ENCODE results near the gene UTS2. TPM values are rescaled to one million over a fixed set of nuclear protein-coding genes. Genes with fewer than 3 reads are reported as not detected.

The UTS2 gene
- total and polyA plus RNA-seq, 4 donors, result 3.6 to 33.9 (median 16.1) TPM

- Histone ChIP-seq H3K4me3 (ENCODE audit: low read depth, low read length) (no peak overlapping the region), H3K9me3 (ENCODE audit: control insufficient read depth, insufficient read depth, low read length) (no peaks in the 10 kb centered on the region), H3K27me3 (ENCODE audit: control insufficient read depth, insufficient read depth, low read length) (no peaks in the 10 kb centered on the region), H3K27ac (ENCODE audit: low read depth, low read length) (no peak overlapping the region), H3K4me1 (ENCODE audit: control insufficient read depth, insufficient read depth, low read length) (no peaks in the 10 kb centered on the region), H3K36me3 (ENCODE audit: control insufficient read depth, insufficient read depth, low read length) (no peaks in the 10 kb centered on the region)
- 100% methylated on average over 1 of the region's 4 CpGs for WGBS (ENCODE audit: insufficient coverage)
- no peak for DNase-seq (ENCODE audit: low read depth in 4 of 6, low spot score in 6 of 6)
These were observed 5.3 kb downstream of the UTS2 start for GRCh38 chr1:7847599-7847998.

DNA sequence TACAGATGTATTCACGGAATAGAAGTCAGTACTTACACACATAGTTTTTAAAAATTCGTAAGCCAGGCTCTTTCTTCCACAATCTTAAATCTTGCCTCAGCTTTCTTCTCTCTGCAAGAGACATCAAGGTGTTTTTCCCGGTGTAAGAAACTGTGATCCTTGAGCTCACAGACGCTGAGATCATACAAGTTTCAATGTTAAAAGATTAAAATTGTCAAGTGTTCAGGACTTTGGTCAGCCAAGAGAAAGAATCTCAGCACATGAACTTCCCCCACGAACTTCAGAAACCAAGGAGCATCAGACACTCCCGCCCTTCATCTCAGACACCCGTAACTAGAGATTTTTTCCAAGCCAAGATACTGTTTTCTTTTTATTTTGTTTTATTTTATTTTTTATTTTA lies 6.2 kb downstream of the UTS2 start:
- Histone ChIP-seq H3K27ac (ENCODE audit: low read depth, low read length) (no peak overlapping the region), H3K4me3 (ENCODE audit: low read depth, low read length) (no peak overlapping the region), H3K9me3 (ENCODE audit: control insufficient read depth, insufficient read depth, low read length) (no peaks in the 10 kb centered on the region), H3K4me1 (ENCODE audit: control insufficient read depth, insufficient read depth, low read length) (no peaks in the 10 kb centered on the region), H3K27me3 (ENCODE audit: control insufficient read depth, insufficient read depth, low read length) (no peaks in the 10 kb centered on the region), H3K36me3 (ENCODE audit: control insufficient read depth, insufficient read depth, low read length) (no peaks in the 10 kb centered on the region)
- 100% methylated on average over 2 of the region's 7 CpGs for WGBS (ENCODE audit: insufficient coverage)
- no peak for DNase-seq (ENCODE audit: low read depth in 4 of 6, low spot score in 6 of 6)

DNA sequence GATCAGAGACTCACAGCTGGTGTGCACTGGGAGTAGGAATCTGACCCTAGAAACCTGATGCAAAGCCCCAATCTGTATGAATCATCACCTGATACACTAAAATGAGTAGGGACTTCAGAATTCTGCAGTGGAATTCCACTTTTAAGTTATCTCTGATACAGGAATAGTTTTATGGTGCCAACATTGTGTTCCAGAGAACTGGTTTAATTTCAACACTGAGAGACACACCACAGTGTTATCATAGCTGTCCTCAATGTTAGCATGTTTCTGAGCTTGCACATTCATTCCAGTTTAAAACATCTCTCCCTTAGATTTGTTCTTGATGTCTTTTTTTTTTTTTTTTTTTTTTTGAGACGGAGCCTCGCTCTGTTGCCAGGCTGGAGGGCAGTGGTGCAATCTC lies 7.1 kb downstream of the UTS2 start:
- Histone ChIP-seq H3K27ac (ENCODE audit: low read depth, low read length) (no peak overlapping the region), H3K9me3 (ENCODE audit: control insufficient read depth, insufficient read depth, low read length) (no peaks in the 10 kb centered on the region), H3K36me3 (ENCODE audit: control insufficient read depth, insufficient read depth, low read length) (no peaks in the 10 kb centered on the region), H3K4me3 (ENCODE audit: low read depth, low read length) (no peak overlapping the region), H3K4me1 (ENCODE audit: control insufficient read depth, insufficient read depth, low read length) (no peaks in the 10 kb centered on the region), H3K27me3 (ENCODE audit: control insufficient read depth, insufficient read depth, low read length) (no peaks in the 10 kb centered on the region)
- DNase-seq (ENCODE audit: low read depth in 4 of 6, low spot score in 6 of 6), result no peak
- no CpG with 5 or more reads among the region's 2 CpGs for WGBS (ENCODE audit: insufficient coverage)

- peaks cover 10% of the 10 kb centered on the region for H3K9me3 ChIP-seq (ENCODE audit: control insufficient read depth, insufficient read depth, low read length)
- peaks cover 17% of the 10 kb centered on the region for H3K36me3 ChIP-seq (ENCODE audit: control insufficient read depth, insufficient read depth, low read length)
- WGBS (ENCODE audit: insufficient coverage), result 100% methylated on average over 2 of the region's 4 CpGs
These were observed 10.3 kb downstream of the UTS2 start for GRCh38 chr1:7842517-7842916.

DNA sequence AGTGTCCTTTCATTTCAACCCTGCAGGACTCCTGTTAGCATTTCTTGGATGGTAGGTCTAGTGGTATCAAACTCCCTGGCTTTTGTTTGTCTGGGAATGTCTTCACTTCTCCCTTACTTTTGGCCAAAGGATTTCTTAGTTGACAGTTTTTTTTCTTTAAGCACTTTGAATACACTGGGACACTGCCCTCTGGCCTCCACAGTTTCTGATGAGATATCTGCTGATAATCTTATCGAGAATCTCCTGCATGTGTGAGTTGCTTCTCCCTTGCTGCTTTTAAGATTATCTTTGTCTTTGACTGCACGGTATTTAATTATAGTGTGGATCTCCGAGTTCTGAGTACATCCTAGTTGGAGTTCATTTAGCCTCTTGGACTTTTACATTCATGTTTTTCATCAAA lies 13.3 kb downstream of the UTS2 start:
- peaks cover 10% of the 10 kb centered on the region for H3K9me3 ChIP-seq (ENCODE audit: control insufficient read depth, insufficient read depth, low read length)
- WGBS (ENCODE audit: insufficient coverage), result 100% methylated on average over 2 of the region's 3 CpGs
- no peak for DNase-seq (ENCODE audit: low read depth in 4 of 6, low spot score in 6 of 6)
- peaks cover 23% of the 10 kb centered on the region for H3K36me3 ChIP-seq (ENCODE audit: control insufficient read depth, insufficient read depth, low read length)
- H3K4me3 ChIP-seq (ENCODE audit: low read depth, low read length), result no peak overlapping the region
- H3K27me3 ChIP-seq (ENCODE audit: control insufficient read depth, insufficient read depth, low read length), result no peaks in the 10 kb centered on the region
- H3K4me1 ChIP-seq (ENCODE audit: control insufficient read depth, insufficient read depth, low read length), result no peaks in the 10 kb centered on the region
- no peak overlapping the region for H3K27ac ChIP-seq (ENCODE audit: low read depth, low read length)

More at GRCh38 chr1:7842517-7842916, 10.3 kb downstream of the UTS2 start:
- Histone ChIP-seq H3K27ac (ENCODE audit: low read depth, low read length) (no peak overlapping the region), H3K27me3 (ENCODE audit: control insufficient read depth, insufficient read depth, low read length) (no peaks in the 10 kb centered on the region), H3K4me3 (ENCODE audit: low read depth, low read length) (no peak overlapping the region), H3K4me1 (ENCODE audit: control insufficient read depth, insufficient read depth, low read length) (no peaks in the 10 kb centered on the region)
- DNase-seq (ENCODE audit: low read depth in 4 of 6, low spot score in 6 of 6), result no peak

DNA sequence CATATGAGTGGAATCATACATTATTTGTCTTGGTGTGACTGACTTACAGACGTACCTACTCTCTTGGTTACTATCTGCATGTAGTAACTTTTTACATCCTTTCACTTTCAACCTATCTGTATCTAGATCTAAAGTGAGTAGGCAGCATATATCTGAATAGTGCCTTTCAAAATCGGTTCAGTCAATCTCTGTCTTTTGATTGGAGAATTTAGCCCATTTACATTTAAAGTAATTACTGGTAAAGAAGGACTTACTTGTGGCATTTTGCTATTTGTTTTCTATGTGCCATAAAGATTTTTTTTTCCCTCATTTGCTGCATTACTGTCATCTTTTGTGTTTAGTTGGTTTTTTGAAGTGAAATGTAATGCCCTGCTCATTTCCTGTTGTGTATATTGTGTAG lies 14.2 kb downstream of the UTS2 start:
- H3K4me3 ChIP-seq (ENCODE audit: low read depth, low read length), result no peak overlapping the region
- WGBS (ENCODE audit: insufficient coverage), result no CpG with 5 or more reads among the region's 2 CpGs
- H3K36me3 ChIP-seq (ENCODE audit: control insufficient read depth, insufficient read depth, low read length), result peaks cover 25% of the 10 kb centered on the region
- H3K27ac ChIP-seq (ENCODE audit: low read depth, low read length), result no peak overlapping the region
- H3K4me1 ChIP-seq (ENCODE audit: control insufficient read depth, insufficient read depth, low read length), result no peaks in the 10 kb centered on the region
- H3K27me3 ChIP-seq (ENCODE audit: control insufficient read depth, insufficient read depth, low read length), result no peaks in the 10 kb centered on the region
- peaks cover 10% of the 10 kb centered on the region for H3K9me3 ChIP-seq (ENCODE audit: control insufficient read depth, insufficient read depth, low read length)
- DNase-seq (ENCODE audit: low read depth in 4 of 6, low spot score in 6 of 6), result no peak

- no peaks in the 10 kb centered on the region for H3K4me1 ChIP-seq (ENCODE audit: control insufficient read depth, insufficient read depth, low read length)
- H3K27me3 ChIP-seq (ENCODE audit: control insufficient read depth, insufficient read depth, low read length), result no peaks in the 10 kb centered on the region
These were observed 19.8 kb downstream of the UTS2 start for GRCh38 chr1:7833035-7833434.

DNA sequence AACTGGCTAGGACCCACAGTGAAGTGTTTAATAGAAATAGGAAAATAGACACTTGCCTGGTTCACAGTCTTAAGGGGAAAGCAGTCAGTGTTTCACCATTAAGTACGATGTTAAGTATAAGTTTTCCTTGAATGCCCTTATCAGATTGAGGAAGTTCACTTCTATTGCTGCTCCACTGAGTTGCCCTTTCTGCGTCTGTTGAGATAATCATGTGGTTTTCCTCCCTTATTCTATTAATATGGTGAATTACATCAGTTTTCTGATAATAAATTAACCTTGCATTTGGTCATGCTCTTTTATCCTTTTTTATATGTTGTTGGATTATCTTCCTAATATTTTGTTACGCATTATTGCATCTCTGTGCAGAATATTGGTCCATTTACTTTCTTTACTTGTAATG lies 21.4 kb downstream of the UTS2 start:
- WGBS (ENCODE audit: insufficient coverage), result no CpG with 5 or more reads among the region's 3 CpGs

More at GRCh38 chr1:7833035-7833434, 19.8 kb downstream of the UTS2 start:
- Histone ChIP-seq H3K4me3 (ENCODE audit: low read depth, low read length) (no peak overlapping the region), H3K9me3 (ENCODE audit: control insufficient read depth, insufficient read depth, low read length) (no peaks in the 10 kb centered on the region), H3K36me3 (ENCODE audit: control insufficient read depth, insufficient read depth, low read length) (peaks cover 15% of the 10 kb centered on the region), H3K27ac (ENCODE audit: low read depth, low read length) (no peak overlapping the region)
- DNase-seq (ENCODE audit: low read depth in 4 of 6, low spot score in 6 of 6), result no peak

DNA sequence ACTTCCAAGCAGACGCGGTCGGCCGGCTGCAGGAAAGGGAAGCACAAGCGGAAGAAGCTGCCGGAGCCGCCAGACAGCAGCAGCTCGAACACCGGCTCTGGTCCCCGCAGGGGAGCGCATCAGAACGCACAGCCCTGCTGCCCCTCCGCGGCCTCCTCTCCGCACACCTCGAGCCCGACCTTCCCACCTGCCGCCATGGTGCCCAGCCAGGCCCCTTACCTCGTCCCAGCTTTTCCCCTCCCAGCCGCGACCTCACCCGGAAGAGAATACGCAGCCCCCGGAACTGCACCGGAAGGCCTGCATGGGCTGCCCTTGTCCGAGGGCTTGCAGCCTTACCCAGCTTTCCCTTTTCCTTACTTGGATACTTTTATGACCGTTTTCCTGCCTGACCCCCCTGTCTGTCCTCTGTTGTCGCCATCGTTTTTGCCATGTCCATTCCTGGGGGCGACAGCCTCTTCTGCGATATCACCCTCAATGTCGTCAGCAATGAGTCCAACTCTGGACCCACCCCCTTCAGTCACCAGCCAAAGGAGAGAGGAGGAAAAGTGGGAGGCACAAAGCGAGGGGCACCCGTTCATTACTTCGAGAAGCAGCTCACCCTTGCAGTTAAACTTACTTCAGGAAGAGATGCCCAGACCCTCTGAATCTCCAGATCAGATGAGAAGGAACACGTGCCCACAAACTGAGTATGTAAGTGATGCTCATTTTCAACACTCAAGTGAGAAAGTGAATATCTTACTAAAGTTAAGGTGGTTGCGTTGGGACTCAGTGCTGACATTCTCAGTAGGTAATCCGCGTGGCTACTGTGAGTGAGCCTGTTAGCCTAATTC lies 25.5 kb downstream of the UTS2 start:
- peak overlapping the region; percentile 27 for H3K4me3 ChIP-seq (ENCODE audit: low read depth, low read length)
- no peak overlapping the region for H3K27ac ChIP-seq (ENCODE audit: low read depth, low read length)
- 72% methylated on average over 31 of the region's 39 CpGs for WGBS (ENCODE audit: insufficient coverage)
- peaks cover 17% of the 10 kb centered on the region for H3K36me3 ChIP-seq (ENCODE audit: control insufficient read depth, insufficient read depth, low read length)
- DNase-seq (ENCODE audit: low read depth in 4 of 6, low spot score in 6 of 6), result peak in 1 of 6 donors; percentile 62
- H3K9me3 ChIP-seq (ENCODE audit: control insufficient read depth, insufficient read depth, low read length), result no peaks in the 10 kb centered on the region
- H3K4me1 ChIP-seq (ENCODE audit: control insufficient read depth, insufficient read depth, low read length), result no peaks in the 10 kb centered on the region
- no peaks in the 10 kb centered on the region for H3K27me3 ChIP-seq (ENCODE audit: control insufficient read depth, insufficient read depth, low read length)

More for the DNA sequence above, 21.4 kb downstream of the UTS2 start:
- H3K36me3 ChIP-seq (ENCODE audit: control insufficient read depth, insufficient read depth, low read length), result peaks cover 19% of the 10 kb centered on the region
- H3K4me1 ChIP-seq (ENCODE audit: control insufficient read depth, insufficient read depth, low read length), result no peaks in the 10 kb centered on the region
- H3K4me3 ChIP-seq (ENCODE audit: low read depth, low read length), result no peak overlapping the region
- no peaks in the 10 kb centered on the region for H3K9me3 ChIP-seq (ENCODE audit: control insufficient read depth, insufficient read depth, low read length)
- no peaks in the 10 kb centered on the region for H3K27me3 ChIP-seq (ENCODE audit: control insufficient read depth, insufficient read depth, low read length)
- DNase-seq (ENCODE audit: low read depth in 4 of 6, low spot score in 6 of 6), result no peak
- H3K27ac ChIP-seq (ENCODE audit: low read depth, low read length), result no peak overlapping the region

DNA sequence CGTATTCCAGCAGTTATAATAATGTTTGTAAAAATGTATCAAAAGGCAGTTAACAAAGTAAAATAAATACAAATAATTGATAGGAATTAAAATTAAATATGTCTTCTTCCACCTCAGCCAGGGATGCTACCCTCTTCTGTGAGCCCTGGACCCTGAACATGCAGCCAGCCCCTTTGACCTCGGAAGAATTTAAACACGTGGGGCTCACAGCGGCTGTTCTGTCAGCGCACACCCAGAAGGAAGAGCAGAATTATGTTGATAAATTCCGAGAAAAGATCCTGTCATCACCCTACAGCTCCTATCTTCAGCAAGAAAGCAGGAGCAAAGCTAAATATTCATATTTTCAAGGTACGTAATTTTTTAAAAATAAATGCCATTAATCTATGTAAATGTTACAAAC lies 26.5 kb downstream of the UTS2 start:
- WGBS (ENCODE audit: insufficient coverage), result 83% methylated on average over 2 of the region's 7 CpGs
- no peaks in the 10 kb centered on the region for H3K9me3 ChIP-seq (ENCODE audit: control insufficient read depth, insufficient read depth, low read length)
- H3K4me1 ChIP-seq (ENCODE audit: control insufficient read depth, insufficient read depth, low read length), result no peaks in the 10 kb centered on the region
- H3K36me3 ChIP-seq (ENCODE audit: control insufficient read depth, insufficient read depth, low read length), result peaks cover 20% of the 10 kb centered on the region
- H3K27me3 ChIP-seq (ENCODE audit: control insufficient read depth, insufficient read depth, low read length), result no peaks in the 10 kb centered on the region
- no peak overlapping the region for H3K27ac ChIP-seq (ENCODE audit: low read depth, low read length)
- no peak overlapping the region for H3K4me3 ChIP-seq (ENCODE audit: low read depth, low read length)
- DNase-seq (ENCODE audit: low read depth in 4 of 6, low spot score in 6 of 6), result no peak

All from spinal cord (tissue), 10 donors.